ENCODE measurements around the gene CACNA1I.

CACNA1I gene

DNA sequence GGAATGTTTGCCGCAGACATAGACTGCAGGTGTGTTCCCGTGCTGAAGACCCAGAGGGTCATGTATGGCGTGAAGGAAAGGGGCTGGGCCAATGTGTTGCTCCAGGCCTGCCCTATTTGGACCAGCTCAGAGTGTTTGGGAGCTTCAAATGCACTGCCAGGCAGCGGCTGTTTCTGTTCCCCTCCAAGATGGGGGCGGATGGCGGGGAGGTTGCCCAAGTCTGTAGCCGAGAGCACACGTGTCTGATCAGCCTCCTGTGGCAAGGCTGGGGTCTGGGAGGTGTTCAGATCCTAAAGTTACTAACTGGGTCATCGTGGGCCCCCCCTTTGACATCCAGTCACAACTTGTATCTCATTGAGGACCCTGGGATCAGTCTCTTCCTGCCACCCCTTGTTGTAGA, 45.5 kb downstream of the CACNA1I start:
- Histone ChIP-seq H3K4me3 (replicated peaks; ENCODE audit: low read depth, low read length) (no peak overlapping the region), H3K27me3 (replicated peaks; ENCODE audit: control insufficient read depth, insufficient read depth, low read length) (no peaks in the 10 kb centered on the region; the same call in none of the 2 replicates), H3K36me3 (ENCODE audit: control insufficient read depth, insufficient read depth, low read length) (no peaks in the 10 kb centered on the region)
- DNase-seq (ENCODE audit: extremely low read depth, insufficient read length) = no peak
- no peak for TF ChIP-seq CTCF (IDR thresholded peaks at IDR 0.05; ENCODE audit: insufficient read depth, low read length, poor library complexity, severe bottlenecking)

DNA sequence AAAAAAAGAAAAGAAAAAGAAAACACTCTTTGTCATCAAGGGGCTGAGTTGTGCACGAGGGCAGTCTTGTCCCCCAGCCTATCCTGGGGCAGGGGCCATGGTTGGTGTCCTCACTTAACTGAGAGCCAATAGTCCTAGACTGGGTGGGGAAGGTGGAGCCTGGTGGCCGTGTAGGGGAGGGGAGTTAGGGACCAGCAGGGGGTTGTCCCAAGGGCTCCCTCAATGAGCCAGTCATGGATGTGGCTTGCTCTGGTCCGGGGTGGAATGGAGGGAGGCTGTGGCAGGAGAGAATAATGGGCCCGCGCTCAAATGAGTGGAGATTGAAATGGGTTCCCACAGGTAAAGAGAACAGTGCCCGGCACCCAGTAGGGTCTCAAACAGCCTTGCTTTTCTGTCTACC, 46.2 kb downstream of the CACNA1I start:
- H3K27me3 ChIP-seq (replicated peaks; ENCODE audit: control insufficient read depth, insufficient read depth, low read length) = no peaks in the 10 kb centered on the region; the same call in none of the 2 replicates
- DNase-seq (ENCODE audit: extremely low read depth, insufficient read length) = no peak
- TF ChIP-seq CTCF (IDR thresholded peaks at IDR 0.05; ENCODE audit: insufficient read depth, low read length, poor library complexity, severe bottlenecking) = no peak
- H3K4me3 ChIP-seq (replicated peaks; ENCODE audit: low read depth, low read length) = no peak overlapping the region
- H3K36me3 ChIP-seq (ENCODE audit: control insufficient read depth, insufficient read depth, low read length) = no peaks in the 10 kb centered on the region

DNA sequence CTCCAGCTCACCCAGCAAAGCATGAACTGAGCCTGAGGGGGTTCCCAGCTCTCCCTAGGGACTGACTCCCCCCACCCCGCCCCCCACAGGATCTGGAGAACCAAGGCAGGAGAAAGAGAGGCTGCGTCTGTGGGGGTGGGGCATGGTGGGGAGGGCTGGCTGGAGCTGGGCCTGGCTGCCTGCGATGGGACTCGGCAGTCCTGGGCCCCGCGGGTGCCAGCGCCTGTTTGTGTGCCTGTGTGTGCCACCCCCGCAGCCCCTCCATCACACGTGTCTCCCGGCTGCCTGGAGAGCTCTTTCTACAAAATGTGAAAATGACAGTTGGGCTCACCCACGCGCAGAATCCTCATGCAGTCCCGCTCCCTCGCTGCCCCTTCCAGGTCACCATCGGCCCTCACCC, 46.8 kb downstream of the CACNA1I start:
- no peaks in the 10 kb centered on the region for H3K36me3 ChIP-seq (ENCODE audit: control insufficient read depth, insufficient read depth, low read length)
- TF ChIP-seq CTCF (IDR thresholded peaks at IDR 0.05; ENCODE audit: insufficient read depth, low read length, poor library complexity, severe bottlenecking) = no peak
- DNase-seq (ENCODE audit: extremely low read depth, insufficient read length) = no peak
- no peak overlapping the region for H3K4me3 ChIP-seq (replicated peaks; ENCODE audit: low read depth, low read length)
- no peaks in the 10 kb centered on the region; the same call in none of the 2 replicates for H3K27me3 ChIP-seq (replicated peaks; ENCODE audit: control insufficient read depth, insufficient read depth, low read length)

- TF ChIP-seq CTCF (IDR thresholded peaks at IDR 0.05; ENCODE audit: insufficient read depth, low read length, poor library complexity, severe bottlenecking) = no peak
- Histone ChIP-seq H3K27me3 (replicated peaks; ENCODE audit: control insufficient read depth, insufficient read depth, low read length) (no peaks in the 10 kb centered on the region; the same call in none of the 2 replicates), H3K36me3 (ENCODE audit: control insufficient read depth, insufficient read depth, low read length) (no peaks in the 10 kb centered on the region), H3K4me3 (replicated peaks; ENCODE audit: low read depth, low read length) (no peak overlapping the region)
- no peak for DNase-seq (ENCODE audit: extremely low read depth, insufficient read length)
These were observed 47.6 kb downstream of the CACNA1I start for GRCh38 chr22:39617970-39618757.

DNA sequence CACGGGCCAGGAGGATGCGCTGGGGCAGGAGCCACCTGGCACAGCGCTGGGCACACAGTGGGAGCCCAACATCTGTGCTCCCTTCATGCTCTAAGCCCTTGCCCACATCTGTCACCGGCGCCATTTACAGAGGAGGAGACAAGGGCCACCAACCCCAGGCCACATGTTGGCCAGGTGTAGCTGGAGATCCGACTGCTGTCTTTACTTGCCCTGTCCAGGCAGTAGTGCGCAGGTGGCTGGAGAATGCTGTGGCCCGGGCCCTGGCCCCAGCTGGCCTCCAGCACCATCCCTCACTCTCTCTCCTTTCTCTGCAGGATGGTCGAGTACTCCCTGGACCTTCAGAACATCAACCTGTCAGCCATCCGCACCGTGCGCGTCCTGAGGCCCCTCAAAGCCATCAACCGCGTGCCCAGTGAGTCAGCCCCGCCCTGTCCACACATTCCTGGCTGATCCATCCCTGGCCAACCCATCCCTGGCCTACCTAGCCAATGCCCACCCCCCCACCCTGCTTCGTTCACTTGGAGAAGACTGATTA, 48.5 kb downstream of the CACNA1I start:
- Histone ChIP-seq H3K36me3 (ENCODE audit: control insufficient read depth, insufficient read depth, low read length) (no peaks in the 10 kb centered on the region), H3K4me3 (replicated peaks; ENCODE audit: low read depth, low read length) (no peak overlapping the region), H3K27me3 (replicated peaks; ENCODE audit: control insufficient read depth, insufficient read depth, low read length) (no peaks in the 10 kb centered on the region; the same call in none of the 2 replicates)
- no peak for TF ChIP-seq CTCF (IDR thresholded peaks at IDR 0.05; ENCODE audit: insufficient read depth, low read length, poor library complexity, severe bottlenecking)
- DNase-seq (ENCODE audit: extremely low read depth, insufficient read length) = no peak
